GM12878 (cell line): ENCODE results near the gene FBXO33. TPM values are rescaled to one million over a fixed set of nuclear protein-coding genes. Genes with fewer than 3 reads are reported as not detected.

Experiments used
- BCL3 ChIP-seq: IDR thresholded peaks from 2 replicates; pipeline ENCODE4 v1.6.1; 2011; ENCODE audit warnings: borderline replicate concordance, low read depth, mild to moderate bottlenecking, moderate library complexity, low read length; ENCODE audit not compliant: insufficient read depth, poor library complexity, severe bottlenecking
- GATAD2B ChIP-seq: fragments of 450-650 bp; conservative IDR thresholded peaks from 2 replicates; pipeline ENCODE4 v1.6.1; 2017; ENCODE audit warnings: low read depth, mild to moderate bottlenecking, moderate library complexity
- HDAC6 ChIP-seq: fragments of 200-600 bp; sonication (generic); IDR thresholded peaks from one replicate; pipeline ENCODE4 v1.8.0; 2017; ENCODE audit warnings: antibody characterized with exemption; ENCODE audit not compliant: unreplicated experiment
- KLF5 ChIP-seq: fragments of 450-650 bp; IDR thresholded peaks from 2 replicates; pipeline ENCODE4 v1.6.1; 2014; ENCODE audit warnings: mild to moderate bottlenecking; ENCODE audit not compliant: partially characterized antibody
- MAX ChIP-seq: IDR thresholded peaks from 2 replicates; pipeline ENCODE4 v1.6.1; 2012; ENCODE audit warnings: low read depth, low read length, improper control_type of control experiment
- MEF2B ChIP-seq: fragments of 450-650 bp; IDR thresholded peaks from 2 replicates; pipeline ENCODE4 v1.6.1; 2018; ENCODE audit warnings: mild to moderate bottlenecking, moderate library complexity; ENCODE audit not compliant: partially characterized antibody, poor library complexity, severe bottlenecking
- MLLT1 ChIP-seq: fragments of 450-650 bp; IDR thresholded peaks from 2 replicates; pipeline ENCODE4 v1.6.1; 2016; ENCODE audit warnings: mild to moderate bottlenecking
- MXI1 ChIP-seq: fragments of 150-350 bp; IDR thresholded peaks from 2 replicates; pipeline ENCODE4 v1.6.1; 2011; ENCODE audit warnings: low read depth, mild to moderate bottlenecking, inconsistent platforms, low read length, improper control_type of control experiment
- RAD21 ChIP-seq: IDR thresholded peaks from 2 replicates; pipeline ENCODE4 v1.6.1; 2011; ENCODE audit warnings: mild to moderate bottlenecking, low read depth, low read length, moderate library complexity; ENCODE audit not compliant: insufficient read depth
- SMARCA5 ChIP-seq: fragments of 450-650 bp; IDR thresholded peaks from 2 replicates; pipeline ENCODE4 v1.6.1; 2017; ENCODE audit warnings: mild to moderate bottlenecking
- SPI1 ChIP-seq: IDR thresholded peaks from 2 replicates; pipeline ENCODE4 v1.6.1; 2011; ENCODE audit warnings: low read depth, mild to moderate bottlenecking, low read length, moderate library complexity, borderline replicate concordance; ENCODE audit not compliant: insufficient read depth
- ZBTB33 ChIP-seq: fragments of 450-650 bp; IDR thresholded peaks from 2 replicates; pipeline ENCODE4 v1.6.1; 2017; ENCODE audit warnings: mild to moderate bottlenecking
- ZNF687 ChIP-seq: fragments of 450-650 bp; IDR thresholded peaks from 2 replicates; pipeline ENCODE4 v1.6.1; 2017; ENCODE audit warnings: mild to moderate bottlenecking, moderate library complexity
- polyA plus RNA-seq, 11 experiments: library from polyadenylated mRNA; depleted of rRNA in 4 of 11; unstranded in 6 of 11; stranded (reverse) in 5 of 11; fragments of >200 nt; fragmentation: Nextera tagmentation in 4 of 11; fragmentation: Illumina TruSeq in 1 of 11; extraction: Ambion mirVana in 4 of 11; extraction: Trizol in 1 of 11; gene quantifications; 1 replicate in 1 of 11; 2 replicates in 10 of 11; pipeline versions ENCODE4 v1.2.1 to v1.2.3, GENCODE V29; 2011 to 2016; ENCODE audit warnings: inconsistent platforms in 2 of 11, missing spikeins in 2 of 11, low read depth in 1 of 11
- total RNA-seq, 4 experiments: library from RNA; depleted of rRNA in 3 of 4; stranded (reverse); fragments of >200 nt in 3 of 4; fragmentation: Illumina TruSeq in 1 of 4; extraction: Trizol in 1 of 4; gene quantifications; 2 replicates each; pipeline versions ENCODE4 v1.2.1 to v1.2.3, GENCODE V29; 2013 to 2021

Gene FBXO33
- total and polyA plus RNA-seq, 10 of the 15 experiments (the other 5 are each of a cell fraction or from before 2014, with no cell fraction given): 4.7 to 56.9 (median 19.6) TPM

- TF ChIP-seq GATAD2B (0 out of 2 replicates have a peak, but pooled peaks have one; percentile 38), ZNF687 (0 out of 2 replicates have a peak, but pooled peaks have one; percentile 14), BCL3 (no peak), HDAC6 (no peak), MXI1 (no peak), MEF2B (no peak), MAX (no peak), MLLT1 (0 out of 2 replicates have a peak, but pooled peaks have one; percentile 41), KLF5 (peak; percentile 27), SMARCA5 (peak; percentile 71; the same call in 1 of the 2 replicates), SPI1 (0 out of 2 replicates have a peak, but pooled peaks have one; percentile 5), ZBTB33 (peak; percentile 59; the same call in 1 of the 2 replicates), RAD21 (peak; percentile 95)
These were observed 37.0 kb upstream of the FBXO33 start (continued) for GRCh38 chr14:39469094-39469710.
